NCI-H69 (cell line): ENCODE measurements around the gene NFIA.

Experiments used
- DNase-seq: peaks from one replicate; lab custom pipeline; 2025; lab: John Stamatoyannopoulos, UW

NFIA gene

GRCh38 chr1:61434276-61434675, 351.9 kb downstream of the NFIA start:
- no peak for DNase-seq

- DNase-seq = no peak
Observed at GRCh38 chr1:61435226-61435625, 352.9 kb downstream of the NFIA start.

GRCh38 chr1:61436016-61436415, 353.7 kb downstream of the NFIA start:
- DNase-seq = peak; percentile 33

GRCh38 chr1:61436491-61437120, 354.2 kb downstream of the NFIA start:
- no peak for DNase-seq

- DNase-seq = peak; percentile 53
Observed at GRCh38 chr1:61439234-61439633, 356.9 kb downstream of the NFIA start.

DNA sequence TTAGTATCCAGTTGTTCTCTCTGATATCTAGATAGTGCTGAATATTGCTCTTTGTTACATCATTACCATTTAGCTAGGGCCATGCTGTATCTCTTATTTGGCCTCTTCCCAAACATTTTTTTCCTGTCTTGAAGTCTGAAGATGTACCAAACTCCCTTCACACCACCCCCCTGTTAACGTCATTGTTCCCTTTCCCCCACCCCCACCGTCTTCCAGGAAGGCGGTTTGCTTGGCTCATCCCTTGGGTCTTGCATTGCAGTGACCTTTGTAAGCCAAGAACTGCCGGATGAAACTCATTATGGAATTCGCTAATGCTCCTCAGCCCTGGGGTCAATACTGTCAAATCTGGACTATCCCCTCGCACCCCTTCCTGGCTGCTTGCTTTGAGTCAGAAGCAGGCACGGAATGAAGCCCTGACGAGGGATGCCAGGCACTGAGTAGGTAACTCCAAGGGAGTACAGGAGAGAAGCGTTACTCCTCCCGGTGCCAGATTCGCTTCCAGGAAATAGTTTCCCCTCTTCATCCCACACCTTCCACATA, 359.4 kb downstream of the NFIA start:
- no peak for DNase-seq

DNA sequence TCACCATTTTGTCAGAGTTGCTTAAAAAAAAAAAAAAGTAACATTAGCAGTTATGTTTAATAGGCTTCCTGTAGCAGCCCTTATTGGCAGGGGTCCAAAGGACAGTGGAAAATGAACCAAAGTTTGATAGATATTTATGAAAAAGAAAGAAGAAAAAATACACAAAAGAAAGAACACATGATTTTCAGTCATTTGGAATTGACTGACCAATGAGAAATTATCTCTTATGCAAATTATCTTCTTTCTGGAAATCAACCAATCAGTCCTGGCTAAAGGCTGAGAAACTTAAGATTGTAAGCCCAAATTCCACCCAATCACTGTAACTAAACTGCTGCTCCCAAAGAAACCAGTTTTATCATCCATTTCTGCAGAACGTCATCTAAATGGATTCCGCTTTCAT, 360.2 kb downstream of the NFIA start:
- DNase-seq = no peak

- no peak for DNase-seq
Observed at GRCh38 chr1:61444288-61444687, 361.9 kb downstream of the NFIA start.

GRCh38 chr1:61445269-61445825, 363.0 kb downstream of the NFIA start:
- DNase-seq = no peak

GRCh38 chr1:61446531-61446991, 364.2 kb downstream of the NFIA start:
- peak; percentile 14 for DNase-seq

- DNase-seq = no peak
Observed at GRCh38 chr1:61447106-61447967, 365.0 kb downstream of the NFIA start.

DNA sequence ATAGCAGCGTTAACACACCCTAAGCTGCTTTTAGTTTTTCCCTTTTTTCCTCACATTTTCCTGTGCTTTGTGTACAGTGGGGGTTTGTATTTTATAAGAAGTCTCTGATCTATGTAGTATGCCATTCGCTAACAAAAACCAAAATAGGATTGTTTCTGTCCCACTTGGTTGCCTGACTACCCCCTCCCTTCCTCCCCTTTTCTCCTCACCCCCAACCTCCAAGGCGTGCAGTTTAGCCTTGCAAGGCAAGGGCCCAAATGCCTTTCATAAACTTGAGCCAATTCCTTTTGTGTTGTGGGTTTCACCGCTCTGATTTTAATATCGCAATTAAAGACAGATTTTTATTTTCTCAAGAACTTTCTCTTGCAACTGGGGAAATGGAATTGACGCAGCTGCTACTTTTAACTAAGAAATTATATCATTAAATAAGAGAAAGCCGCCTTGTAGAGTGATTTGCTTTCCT, 365.6 kb downstream of the NFIA start:
- no peak for DNase-seq

GRCh38 chr1:61448914-61449313, 366.6 kb downstream of the NFIA start:
- DNase-seq = peak; percentile 16

GRCh38 chr1:61449410-61449809, 367.0 kb downstream of the NFIA start:
- no peak for DNase-seq

GRCh38 chr1:61450454-61450853, 368.1 kb downstream of the NFIA start:
- DNase-seq = no peak

DNA sequence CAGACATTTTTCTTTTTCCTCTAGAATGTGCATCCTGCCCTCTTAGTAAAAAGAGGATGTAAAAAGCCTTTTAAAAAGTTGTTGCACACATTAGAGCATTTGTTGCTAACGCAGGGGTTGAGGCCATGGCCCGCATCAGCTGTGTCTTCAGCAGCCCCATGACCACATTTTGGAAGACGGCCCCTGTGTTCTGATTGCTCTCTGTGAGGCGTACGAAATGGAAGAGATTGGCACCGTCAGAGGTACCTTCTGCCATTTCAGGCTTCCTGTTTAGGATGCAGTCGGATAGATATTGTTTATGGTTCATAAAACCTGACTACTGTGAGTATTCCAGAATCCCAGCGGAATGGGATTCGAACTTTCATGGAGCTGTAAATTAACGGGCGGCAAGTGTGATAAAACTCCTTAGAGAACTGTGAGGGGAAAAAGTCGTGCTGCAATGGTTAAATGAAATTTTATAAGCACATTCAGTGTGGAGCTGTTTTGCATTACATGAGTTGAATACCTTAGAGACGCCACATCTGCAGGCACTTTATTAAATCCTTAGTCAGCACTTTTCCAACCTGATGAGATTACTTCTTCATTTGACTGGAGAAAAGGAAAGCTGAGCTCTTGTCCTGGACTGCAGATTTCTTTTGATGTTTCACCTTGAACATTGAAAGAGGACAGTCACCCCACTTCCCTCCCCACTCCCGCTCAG, 368.7 kb downstream of the NFIA start:
- no peak for DNase-seq

- no peak for DNase-seq
Observed at GRCh38 chr1:61451572-61451968, 369.2 kb downstream of the NFIA start.

DNA sequence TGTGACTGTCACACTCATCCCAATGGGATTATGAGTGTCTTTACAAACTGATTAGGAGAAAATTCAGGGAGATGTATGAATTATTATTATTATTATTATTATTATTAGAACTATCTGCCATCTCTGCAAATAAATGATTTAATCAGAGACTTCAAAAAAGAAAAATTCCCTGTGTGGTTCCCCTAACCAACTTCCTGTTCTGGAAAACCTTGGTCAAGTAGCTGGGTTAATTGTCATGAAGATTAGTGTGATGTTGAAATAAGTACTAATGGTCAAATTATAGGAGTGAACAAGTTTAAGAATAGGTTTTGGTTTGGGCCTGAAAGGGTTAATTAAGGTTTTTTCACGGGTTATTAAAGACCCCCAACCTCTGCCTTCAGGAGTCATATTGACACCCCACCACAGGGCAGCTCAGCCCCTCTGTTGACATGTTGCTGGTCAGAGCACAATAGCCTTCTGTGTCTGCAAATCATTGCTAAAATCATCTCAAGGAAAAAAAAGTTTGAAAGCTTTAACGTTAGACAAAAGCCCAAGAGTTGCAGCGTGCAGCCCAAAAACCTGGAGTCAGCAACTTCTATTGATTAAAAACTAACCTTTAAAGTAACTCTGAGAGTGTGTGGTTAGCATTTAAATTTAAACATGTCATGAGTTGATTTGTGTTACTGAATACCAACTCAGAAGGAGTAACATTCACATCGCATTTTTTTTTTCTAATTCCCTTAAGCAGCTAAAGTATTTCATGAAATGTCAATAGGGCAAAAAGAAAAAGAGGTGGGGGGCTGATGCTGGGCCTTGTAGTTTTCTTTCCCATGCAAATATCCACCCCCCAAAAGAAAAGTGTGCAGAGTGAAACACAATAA, 370.0 kb downstream of the NFIA start:
- peak; percentile 57 for DNase-seq

DNA sequence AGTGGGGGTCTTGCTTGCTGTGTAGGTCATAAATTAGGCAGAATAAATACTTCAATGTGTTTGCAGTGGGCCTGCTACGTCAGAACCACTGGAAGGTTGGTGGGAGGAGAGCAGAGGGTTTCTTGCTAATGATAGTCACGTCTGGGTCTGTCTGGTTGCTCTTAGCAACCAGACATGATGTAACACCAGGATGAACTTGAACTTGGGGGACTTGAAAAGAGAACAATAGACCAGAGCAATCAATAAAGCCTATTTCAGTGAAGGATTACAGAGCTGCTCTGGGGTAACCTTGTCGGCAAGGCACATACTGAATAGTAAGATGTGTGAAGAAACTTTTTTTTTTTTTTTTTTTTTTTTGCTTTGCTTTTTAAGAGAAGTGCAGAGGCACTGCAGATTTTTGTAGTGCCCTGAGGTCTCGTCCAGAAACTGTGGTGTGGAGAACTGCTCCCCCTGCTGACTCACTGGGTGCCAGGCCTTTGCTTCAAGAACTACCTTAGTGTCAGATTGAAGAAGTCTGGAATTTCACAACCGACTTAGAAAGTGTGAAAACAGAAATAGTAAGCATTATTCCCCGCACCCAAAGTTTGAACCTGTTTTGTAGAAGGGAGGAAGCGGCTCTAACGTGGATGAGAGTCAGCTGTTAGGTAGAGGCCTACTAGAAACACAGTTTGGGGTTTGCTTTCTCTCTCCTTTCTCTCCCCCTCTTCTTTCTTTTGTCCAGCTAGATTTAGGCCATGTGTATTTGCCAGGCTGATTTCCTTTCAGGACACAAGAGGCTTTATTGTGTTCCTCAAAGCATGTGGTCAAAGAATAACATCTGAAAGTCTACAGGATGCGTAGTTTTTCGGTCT, 371.0 kb downstream of the NFIA start:
- DNase-seq = peak; percentile 92

DNA sequence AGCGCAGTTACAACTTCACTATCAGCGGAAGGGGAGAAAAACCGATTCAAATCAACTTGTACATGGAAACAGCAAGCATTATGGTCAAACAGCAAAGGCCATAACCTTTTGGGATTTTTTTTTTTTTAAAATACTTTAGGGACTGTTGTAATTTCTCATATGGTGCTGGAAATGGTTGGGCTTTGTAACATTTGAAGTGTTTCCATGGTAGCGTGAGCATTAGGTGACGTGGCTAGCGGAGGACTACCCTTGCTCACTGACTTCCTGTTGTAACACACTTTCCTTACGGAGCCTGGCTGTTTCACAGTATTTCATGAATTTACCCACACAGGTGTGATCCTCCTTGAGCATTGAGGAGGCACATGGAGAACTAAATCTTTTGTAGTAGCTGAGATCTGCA, 373.0 kb downstream of the NFIA start:
- DNase-seq = no peak
